ENCODE data around the gene IFT22. TPM values are rescaled to one million over a fixed set of nuclear protein-coding genes. Genes with fewer than 3 reads are reported as not detected.

The IFT22 gene
- total and polyA plus RNA-seq, 11 donors, result 14.8 to 39.3 (median 30.0) TPM

GRCh38 chr7:101315336-101315735, 6.3 kb downstream of the IFT22 start:
- Histone ChIP-seq H3K9me3 (peaks cover 0 to 10% (median 3%) of the 10 kb centered on the region in 12 donors), H3K27me3 (peaks cover 0 to 2% (median 0%) of the 10 kb centered on the region in 9 donors), H3K27ac (no peak overlapping the region), H3K4me3 (no peak overlapping the region), H3K36me3 (peaks cover 0 to 43% (median 30%) of the 10 kb centered on the region in 9 donors), H3K4me1 (no peaks in the 10 kb centered on the region)
- no peak for ATAC-seq
- DNase-seq, result no peak
- WGBS, 4 donors, result 5 to 13% (median 7%) methylated on average over 1 of the region's 1 CpG
- intact Hi-C loops (cut with DNase I), result no loop called here
- TF ChIP-seq CTCF (IDR thresholded peaks at IDR 0.05) (peak; percentile 37 to 69 (median 58)), POLR2A (IDR thresholded peaks at IDR 0.05) (no peak)

- ATAC-seq (peak in 3 of 4 donors; percentile 36 to 72 (median 46)), DNase-seq (peak in 1 of 5 donors; percentile 56)
- intact Hi-C loops (cut with DNase I), result no loop called here
- Histone ChIP-seq H3K27ac (no peak overlapping the region), H3K36me3 (no peaks in the 10 kb centered on the region), H3K4me1 (peaks cover 0 to 13% (median 6%) of the 10 kb centered on the region in 12 donors), H3K9me3 (peaks cover 0 to 27% (median 10%) of the 10 kb centered on the region in 12 donors), H3K27me3 (peaks cover 12 to 64% (median 53%) of the 10 kb centered on the region in 9 donors), H3K4me3 (peak overlapping the region in 10 of 12 donors; percentile 14 to 47 (median 37))
- TF ChIP-seq POLR2A (IDR thresholded peaks at IDR 0.05), result no peak
- no peak for TF ChIP-seq CTCF (IDR thresholded peaks at IDR 0.05)
- 3 to 8% (median 5%) methylated on average over 31 to 62 of the region's 62 CpGs for WGBS, 4 donors
Measured at GRCh38 chr7:101308245-101309085, 13.1 kb downstream of the IFT22 start.

- Histone ChIP-seq H3K4me3 (no peak overlapping the region), H3K36me3 (no peaks in the 10 kb centered on the region), H3K4me1 (peaks cover 0 to 21% (median 7%) of the 10 kb centered on the region in 12 donors), H3K9me3 (peaks cover 0 to 33% (median 11%) of the 10 kb centered on the region in 12 donors), H3K27ac (no peak overlapping the region), H3K27me3 (peaks cover 28 to 85% (median 74%) of the 10 kb centered on the region in 9 donors)
- no peak for ATAC-seq
- TF ChIP-seq POLR2A (IDR thresholded peaks at IDR 0.05) (no peak), CTCF (IDR thresholded peaks at IDR 0.05) (no peak)
- 89 to 96% (median 94%) methylated on average over 9 of the region's 9 CpGs for WGBS, 4 donors
- intact Hi-C loops (cut with DNase I), result no loop called here
- DNase-seq, result peak in 1 of 5 donors; percentile 9
Measured at GRCh38 chr7:101306307-101306706, 15.3 kb downstream of the IFT22 start.

- peaks cover 0 to 38% (median 12%) of the 10 kb centered on the region in 12 donors for H3K9me3 ChIP-seq
- H3K36me3 ChIP-seq, result no peaks in the 10 kb centered on the region
- H3K27ac ChIP-seq, result no peak overlapping the region
- peaks cover 49 to 100% (median 95%) of the 10 kb centered on the region in 9 donors for H3K27me3 ChIP-seq
- peak overlapping the region in 1 of 12 donors; percentile 8 for H3K4me3 ChIP-seq
- 0 to 30% (median 8%) methylated on average over 3 to 40 of the region's 40 CpGs for WGBS, 4 donors
- TF ChIP-seq CTCF (IDR thresholded peaks at IDR 0.05), result no peak
- intact Hi-C loops (cut with DNase I), result no loop called here
- ATAC-seq (peak in 1 of 4 donors; percentile 33), DNase-seq (peak in 1 of 5 donors; percentile 49)
- peaks cover 0 to 12% (median 4%) of the 10 kb centered on the region in 12 donors for H3K4me1 ChIP-seq
Measured at GRCh38 chr7:101303102-101303701, 18.4 kb downstream of the IFT22 start.

All from heart left ventricle (tissue), 16 donors.